Brain microvascular endothelial cell (primary cell): ENCODE measurements around the gene DDOST.

Experiments
- DNase-seq: peaks from one replicate; pipeline ENCODE4 v3.0.0-alpha.2; 2020
- H3K27ac ChIP-seq: fragments of 250-450 bp; sonication (Bioruptor Pico); 2 replicates; pipeline ENCODE4 v1.5.1; 2020; ENCODE audit warnings: mild to moderate bottlenecking, moderate library complexity
- H3K27me3 ChIP-seq: fragments of 250-450 bp; sonication (Bioruptor Pico); replicated peaks from 2 replicates; pipeline ENCODE4 v1.5.1; 2020; ENCODE audit warnings: mild to moderate bottlenecking
- H3K36me3 ChIP-seq: fragments of 250-450 bp; sonication (Bioruptor Pico); replicated peaks from 2 replicates; pipeline ENCODE4 v1.5.1; 2020; ENCODE audit warnings: mild to moderate bottlenecking
- H3K4me3 ChIP-seq: 2 replicates; pipeline ENCODE4 v1.5.1; 2011; ENCODE audit warnings: low read depth, mild to moderate bottlenecking, control low read depth, low read length, moderate library complexity
- CTCF ChIP-seq: IDR thresholded peaks from 2 replicates; pipeline ENCODE4 v1.5.1; 2011; ENCODE audit warnings: low read depth, mild to moderate bottlenecking, moderate library complexity, low read length, control low read depth, inconsistent platforms; ENCODE audit errors: missing control alignments
- in situ Hi-C: cut with HindIII; loops from 2 replicates; pipeline ENCODE4 v1.10.0; 2017; ENCODE audit warnings: low sequenced_read_pairs, low pct_ligation_motif_present

The DDOST gene

GRCh38 chr1:20633190-20634064 lies 27.7 kb downstream of the DDOST start, which contains the start of gene PINK1:
PINK1 (plus strand) TSS chr1:20633458; CDS start chr1:20633549, 91 bp downstream.
- peak within 1 kb of the TSS; percentile 72 for H3K4me3 ChIP-seq
- no peaks in the 10 kb centered on the region for H3K27me3 ChIP-seq
- DNase-seq = peak; percentile 60
- peaks cover 3% of the 10 kb centered on the region for H3K36me3 ChIP-seq
- in situ Hi-C loops = no loop called here
- H3K27ac ChIP-seq = peak within 1 kb of the TSS; percentile 30
- TF ChIP-seq CTCF = peak; percentile 81

GRCh38 chr1:20632386-20632785 lies 28.8 kb downstream of the DDOST start:
- H3K27me3 ChIP-seq = no peaks in the 10 kb centered on the region
- H3K27ac ChIP-seq = no peak overlapping the region
- no peak overlapping the region for H3K4me3 ChIP-seq
- H3K36me3 ChIP-seq = no peaks in the 10 kb centered on the region
- DNase-seq = no peak
- TF ChIP-seq CTCF = no peak
- in situ Hi-C loops = no loop called here

GRCh38 chr1:20630729-20631128 lies 30.4 kb downstream of the DDOST start:
- H3K27ac ChIP-seq = no peak overlapping the region
- no peak for DNase-seq
- no peaks in the 10 kb centered on the region for H3K27me3 ChIP-seq
- H3K36me3 ChIP-seq = no peaks in the 10 kb centered on the region
- in situ Hi-C loops = no loop called here
- TF ChIP-seq CTCF = no peak
- H3K4me3 ChIP-seq = no peak overlapping the region

GRCh38 chr1:20626524-20626923 lies 34.6 kb downstream of the DDOST start:
- in situ Hi-C loops = no loop called here
- H3K27me3 ChIP-seq = no peaks in the 10 kb centered on the region
- no peak for DNase-seq
- H3K36me3 ChIP-seq = no peaks in the 10 kb centered on the region
- H3K4me3 ChIP-seq = no peak overlapping the region
- TF ChIP-seq CTCF = no peak
- H3K27ac ChIP-seq = no peak overlapping the region

- Histone ChIP-seq H3K27me3 (no peaks in the 10 kb centered on the region), H3K27ac (no peak overlapping the region), H3K36me3 (no peaks in the 10 kb centered on the region), H3K4me3 (no peak overlapping the region)
- no peak for DNase-seq
- in situ Hi-C loops = no loop called here
- TF ChIP-seq CTCF = no peak
Measured at GRCh38 chr1:20626098-20626427, 35.1 kb downstream of the DDOST start.
